Renal pelvis (tissue), 4 donors: ENCODE data around the gene GPR156. TPM values are rescaled to one million over a fixed set of nuclear protein-coding genes. Genes with fewer than 3 reads are reported as not detected.
"Not testable (repeated sequence)": the region's sequence is repeated elsewhere in the genome, so short reads cannot be mapped to it uniquely, and the experiment has no call there.

ENCODE experiments used
- DNase-seq: peaks from one replicate; pipeline ENCODE4 v3.0.0-alpha.2; 2013
- polyA plus RNA-seq, 3 donors: library from polyadenylated mRNA; unstranded; fragments of 120-200 nt; gene quantifications; one replicate each; pipeline ENCODE4 v1.2.1, GENCODE V29; 2013; ENCODE audit not compliant: insufficient read length in 3 of 3

The GPR156 gene
- polyA plus RNA-seq, 3 donors: 2.9 to 3.6 (median 3.3) TPM

DNA sequence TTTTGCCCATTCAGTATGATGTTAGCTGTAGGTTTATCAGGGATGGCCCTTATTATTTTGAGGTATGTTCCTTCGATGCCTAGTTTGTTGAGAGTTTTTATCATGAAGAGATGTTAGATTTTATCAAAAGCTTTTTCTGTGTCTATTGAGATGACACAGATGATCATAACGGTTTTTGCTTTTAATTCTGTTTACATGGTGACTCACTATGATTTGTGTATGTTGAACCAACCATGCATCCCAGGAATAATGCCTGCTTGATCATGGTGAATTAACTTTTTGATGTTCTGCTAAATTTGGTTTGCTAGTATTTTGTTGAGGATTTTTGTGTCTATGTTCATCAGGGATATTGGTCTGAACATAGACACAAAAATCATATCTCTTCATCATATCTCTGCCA is 8.3 kb downstream of the GPR156 start:
- DNase-seq: no peak

DNA sequence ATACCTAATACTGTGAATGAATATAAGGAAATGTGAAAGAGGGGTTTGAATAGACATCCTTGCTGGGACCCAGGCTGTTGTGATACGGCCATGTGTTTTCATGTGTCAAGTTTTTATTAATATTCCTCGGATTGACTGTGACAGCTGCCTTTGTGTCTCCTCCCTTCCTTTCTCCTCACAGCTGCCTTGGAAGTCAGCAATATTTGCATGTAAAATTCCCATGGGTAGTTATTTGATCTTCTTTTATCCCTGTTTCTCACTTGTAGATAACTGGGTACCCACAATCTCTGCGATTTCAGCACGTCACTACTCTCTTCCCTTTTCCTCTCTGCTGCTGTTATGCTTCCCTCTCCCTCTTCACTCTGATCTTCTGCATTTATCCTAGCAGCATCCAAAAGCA is 9.4 kb downstream of the GPR156 start:
- no peak for DNase-seq

DNA sequence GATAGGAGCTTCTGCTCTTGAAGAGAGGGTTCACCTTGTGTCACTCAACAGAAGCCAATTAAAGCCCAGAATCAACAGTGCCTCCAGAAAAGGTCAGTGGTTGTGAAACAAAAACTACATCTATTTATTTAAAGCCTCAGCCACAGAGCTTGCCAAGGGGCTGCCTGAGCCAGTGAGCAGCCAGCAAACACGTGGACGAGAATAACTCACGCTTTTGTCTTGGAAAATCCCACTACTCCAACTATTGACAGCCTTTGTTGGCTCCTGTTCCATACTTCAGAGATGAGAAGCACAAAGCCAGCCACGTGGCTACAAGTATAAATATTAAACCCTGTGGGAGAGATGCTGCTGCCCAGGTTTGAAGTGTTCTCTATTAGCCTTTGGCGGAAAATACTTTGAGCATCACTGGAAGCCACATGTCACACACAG is 10.3 kb downstream of the GPR156 start:
- DNase-seq: no peak

DNA sequence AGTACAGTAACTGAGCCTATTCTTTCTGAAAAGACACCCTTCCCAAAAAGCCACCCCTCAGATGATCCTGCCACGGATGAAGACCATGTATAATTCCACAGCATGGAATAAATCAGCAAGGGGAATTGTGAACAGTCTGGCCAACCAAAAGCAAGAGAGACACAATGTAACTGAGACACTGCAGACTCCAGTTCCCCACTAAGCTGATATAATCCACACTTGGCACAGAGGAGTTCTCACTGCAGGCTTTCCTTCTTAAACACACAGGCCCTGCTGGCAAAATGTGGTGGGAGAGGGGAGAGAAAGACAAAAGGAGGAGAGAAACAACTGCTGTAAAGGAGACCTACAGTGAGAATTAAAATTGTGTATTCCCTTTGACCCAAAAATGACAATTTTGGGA is 12.7 kb downstream of the GPR156 start:
- no peak for DNase-seq

DNA sequence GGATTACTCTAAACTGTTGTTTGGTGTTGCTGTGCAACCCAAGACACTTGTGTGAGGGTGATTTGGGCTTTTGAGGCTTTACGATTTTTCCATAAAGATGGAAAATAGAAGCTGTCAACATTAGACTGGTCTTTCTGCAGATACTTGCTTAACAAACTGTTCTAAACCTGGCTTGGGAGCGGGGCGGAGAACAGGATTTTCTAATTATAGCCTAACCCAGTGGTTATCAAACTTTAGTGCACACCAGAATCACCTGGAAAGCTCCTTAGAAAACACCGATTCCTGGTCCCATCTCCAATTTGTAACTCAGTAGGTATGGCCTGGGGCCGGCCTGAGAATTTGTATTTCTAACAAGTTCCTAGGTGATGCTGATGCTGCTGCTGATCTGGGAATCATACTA is 19.0 kb downstream of the GPR156 start:
- no peak for DNase-seq

DNA sequence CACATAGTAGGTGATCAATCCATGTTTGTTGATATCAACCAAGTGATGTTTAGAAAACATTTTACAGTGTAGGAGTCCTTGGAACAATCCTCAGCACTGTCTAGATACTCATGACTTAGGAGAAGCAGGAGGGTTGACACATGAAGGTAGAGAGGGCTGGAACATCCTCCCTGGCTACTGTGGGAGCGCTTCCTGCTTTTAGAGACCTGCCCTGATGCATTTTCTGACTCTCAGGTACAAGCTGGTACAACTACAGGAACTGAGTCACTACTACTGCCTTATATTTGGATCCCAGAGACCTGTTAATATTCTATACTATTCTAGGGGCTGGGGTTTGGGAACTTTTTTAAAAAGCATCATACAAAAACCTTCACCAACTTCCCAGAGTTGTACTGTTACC is 20.1 kb downstream of the GPR156 start:
- DNase-seq: no peak

DNA sequence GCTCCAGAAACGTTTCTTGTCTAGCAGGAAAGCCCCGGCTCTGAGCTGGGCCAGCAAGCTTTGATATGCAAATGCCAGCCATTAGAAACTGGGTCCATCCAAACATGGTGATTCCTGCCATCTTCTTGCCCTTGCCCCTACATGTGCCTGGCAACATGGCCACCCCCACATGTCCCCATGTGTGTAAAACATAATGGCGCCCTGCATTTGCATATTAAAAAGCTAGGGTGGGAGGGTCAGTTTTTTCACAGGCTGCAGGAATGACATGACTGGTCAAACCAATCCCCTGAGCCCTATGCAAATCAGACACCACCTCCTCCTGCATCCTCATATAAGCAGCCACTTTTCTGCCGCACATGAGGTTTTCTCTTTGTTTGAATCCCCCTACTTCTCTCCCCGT is 21.2 kb downstream of the GPR156 start:
- no peak for DNase-seq

DNA sequence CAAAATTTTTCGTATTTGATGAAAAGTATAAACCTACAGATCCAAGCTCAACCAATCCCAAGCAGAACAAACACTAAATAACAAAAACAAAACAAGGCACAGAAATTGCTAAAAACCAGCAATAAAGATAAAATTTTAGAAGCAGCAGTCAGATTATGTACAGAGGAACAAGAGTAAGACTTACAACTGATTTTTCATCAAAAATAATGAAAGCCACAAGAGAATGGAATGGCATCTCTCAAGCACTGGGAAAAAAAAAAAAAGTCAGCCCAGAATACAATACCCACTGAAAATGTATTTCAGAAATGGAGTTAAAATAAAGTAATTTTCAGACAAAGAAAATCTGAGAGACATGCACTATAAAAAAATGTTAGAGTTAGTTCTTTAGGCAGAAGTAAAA is 27.0 kb downstream of the GPR156 start:
- no peak for DNase-seq

DNA sequence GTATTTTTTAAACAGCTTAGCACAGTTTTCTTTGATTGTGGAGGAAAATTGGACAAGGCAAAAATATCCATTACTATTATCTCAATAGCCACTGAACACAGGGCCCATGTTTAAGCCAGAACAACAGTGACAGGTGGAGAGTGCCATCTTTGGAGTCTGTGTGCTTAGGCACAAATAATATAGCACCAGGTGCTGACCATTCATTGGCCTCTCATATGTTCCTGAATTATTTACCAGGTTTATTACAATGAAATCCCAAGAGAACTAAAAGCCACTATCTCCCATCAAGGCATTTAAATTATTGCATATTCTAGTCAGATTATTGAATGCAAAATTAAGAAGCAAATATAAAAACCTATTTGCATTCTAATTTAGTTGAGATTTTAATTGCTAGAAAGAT is 39.6 kb downstream of the GPR156 start:
- DNase-seq: no peak

DNA sequence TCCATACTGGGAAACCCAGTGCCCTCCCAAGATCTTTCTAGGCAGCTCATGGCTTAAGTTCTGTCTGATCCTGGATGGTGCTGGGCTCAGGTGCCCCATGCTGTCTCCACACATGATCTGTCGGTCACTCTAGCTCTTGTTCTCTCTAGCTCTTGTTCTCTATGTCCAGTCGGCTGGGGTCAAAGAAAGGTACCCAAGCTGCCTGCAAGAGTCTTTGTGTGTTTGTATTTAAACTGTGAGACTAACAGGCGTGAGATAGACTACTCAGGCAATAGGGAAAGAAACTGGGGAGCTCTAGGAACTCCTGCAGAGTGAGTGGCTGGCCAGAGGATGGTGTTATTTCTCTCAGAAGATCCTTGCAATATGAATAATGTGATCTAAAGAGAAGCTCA is 40.2 kb downstream of the GPR156 start:
- no peak for DNase-seq

DNA sequence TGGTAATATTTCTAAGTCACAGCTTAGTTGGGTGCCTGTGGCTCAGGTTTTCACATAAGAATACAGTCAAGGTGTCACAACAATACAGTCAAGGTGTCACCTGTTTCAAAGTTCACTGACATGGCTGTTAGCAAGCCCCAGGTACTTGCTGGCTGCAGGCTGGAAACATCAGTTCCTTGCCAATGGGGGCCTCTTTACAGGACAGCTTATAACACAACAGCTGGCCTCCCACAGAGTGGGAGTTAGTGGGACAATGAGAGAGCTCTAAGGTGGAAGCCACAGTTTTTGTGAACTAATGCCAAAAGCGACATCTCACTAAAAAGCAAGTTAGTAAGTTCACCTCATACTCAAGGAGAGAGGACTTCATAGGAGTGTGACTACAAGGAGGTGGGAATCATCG is 45.4 kb downstream of the GPR156 start:
- DNase-seq: no peak

DNA sequence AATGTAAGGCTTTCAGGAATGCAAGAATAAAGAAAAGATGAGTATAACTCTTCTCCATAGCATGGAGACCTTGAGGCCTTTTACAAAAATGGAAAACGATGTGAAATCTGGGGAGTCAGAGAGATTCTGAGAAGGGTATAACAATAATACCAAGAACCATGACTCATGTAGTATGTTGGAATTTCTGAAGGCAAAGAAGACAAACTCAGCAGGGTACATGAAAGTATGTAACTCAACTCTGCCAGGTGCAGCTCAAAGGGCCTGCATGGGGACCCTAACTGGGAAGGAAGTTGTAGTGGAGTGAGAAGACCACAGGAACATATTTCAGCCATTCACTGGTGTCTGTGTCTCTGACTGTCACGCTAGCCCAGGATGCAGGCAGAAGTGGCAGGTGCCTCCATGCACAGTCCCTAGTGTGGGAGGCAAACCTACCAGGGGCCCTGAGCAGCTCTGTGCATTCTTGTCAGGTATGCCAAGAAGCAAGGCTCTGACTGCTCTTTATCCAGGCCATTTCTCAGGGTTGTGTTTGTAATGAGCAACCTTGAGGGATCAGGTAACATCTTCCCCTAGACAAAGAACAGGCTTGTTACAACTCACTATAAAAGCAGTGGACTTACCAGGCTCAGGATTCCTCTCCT is 57.2 kb downstream of the GPR156 start:
- DNase-seq: no peak

DNA sequence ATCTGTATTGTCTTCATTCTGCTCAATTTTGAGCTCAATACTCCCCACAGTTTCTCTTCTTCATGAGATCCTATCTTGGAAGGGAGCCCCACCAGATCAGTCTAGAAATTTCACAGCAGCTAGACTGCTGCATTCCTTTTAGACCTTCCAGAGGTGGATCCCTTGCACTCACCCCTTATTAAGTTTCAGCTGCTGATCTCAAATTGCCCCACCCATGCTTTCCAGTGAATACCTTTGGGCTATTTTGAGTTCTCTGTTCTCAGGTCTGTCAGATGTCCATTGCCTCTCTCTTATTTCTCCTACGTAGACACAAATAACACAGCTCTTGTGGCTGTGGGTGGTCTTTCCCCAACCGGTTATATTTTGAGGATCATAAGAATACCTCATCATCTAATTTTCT is 60.8 kb downstream of the GPR156 start:
- DNase-seq: no peak

DNA sequence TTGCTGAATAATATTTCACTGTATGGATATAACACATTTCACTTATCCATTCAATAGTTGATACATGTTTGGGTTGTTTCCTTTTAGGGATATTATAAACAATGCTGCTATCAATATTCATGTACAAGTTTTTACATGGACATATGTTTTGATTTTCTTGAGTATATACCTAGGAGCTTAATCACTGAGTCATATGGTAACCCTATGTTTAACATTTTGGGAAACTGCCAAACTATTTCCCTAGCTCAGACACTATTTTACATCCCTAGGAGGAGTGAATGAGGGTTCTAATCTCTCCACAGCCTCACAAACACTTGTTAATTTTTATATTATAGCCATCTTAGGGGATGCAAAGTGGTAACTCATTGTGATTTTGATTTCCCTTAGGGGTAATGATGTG is 66.0 kb downstream of the GPR156 start:
- DNase-seq: no peak

DNA sequence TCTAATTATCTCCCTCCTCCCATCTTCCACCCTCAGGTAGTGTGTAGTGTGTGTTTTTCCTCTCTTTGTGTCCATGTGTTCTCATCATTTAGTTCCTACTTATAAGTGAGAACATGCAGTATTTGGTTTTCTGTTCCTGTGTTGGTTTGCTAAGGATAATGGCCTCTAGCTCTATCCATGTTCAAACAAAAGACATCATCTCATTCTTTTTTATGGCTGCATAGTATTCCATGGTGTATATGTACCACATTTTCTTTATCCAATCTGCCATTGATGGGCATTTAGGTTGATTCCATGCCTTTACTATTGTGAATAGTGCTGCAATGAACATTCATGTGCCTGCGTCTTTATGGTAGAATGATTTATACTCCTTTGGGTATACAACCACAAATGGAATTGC is 68.4 kb downstream of the GPR156 start:
- not testable (repeated sequence) for DNase-seq

DNA sequence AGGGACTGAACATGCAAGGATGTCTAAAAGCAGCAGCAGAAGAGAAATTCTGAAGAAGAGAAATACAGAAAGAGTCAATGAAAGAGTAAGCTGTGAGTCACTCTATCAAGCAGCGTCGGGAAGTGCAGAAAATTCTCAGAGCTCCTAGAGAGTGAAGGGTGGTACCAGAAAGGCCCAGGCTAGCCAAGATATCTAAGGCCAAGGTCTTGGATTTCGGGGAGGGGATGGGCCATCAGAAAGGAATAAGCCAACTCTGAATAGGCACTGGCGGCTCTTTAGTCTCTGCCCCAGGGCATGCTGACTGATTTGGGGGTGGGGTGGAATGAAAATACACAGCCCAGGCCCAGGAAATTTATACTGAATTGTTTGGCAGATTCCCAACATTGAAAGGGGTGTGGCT is 70.8 kb downstream of the GPR156 start:
- DNase-seq: no peak

DNA sequence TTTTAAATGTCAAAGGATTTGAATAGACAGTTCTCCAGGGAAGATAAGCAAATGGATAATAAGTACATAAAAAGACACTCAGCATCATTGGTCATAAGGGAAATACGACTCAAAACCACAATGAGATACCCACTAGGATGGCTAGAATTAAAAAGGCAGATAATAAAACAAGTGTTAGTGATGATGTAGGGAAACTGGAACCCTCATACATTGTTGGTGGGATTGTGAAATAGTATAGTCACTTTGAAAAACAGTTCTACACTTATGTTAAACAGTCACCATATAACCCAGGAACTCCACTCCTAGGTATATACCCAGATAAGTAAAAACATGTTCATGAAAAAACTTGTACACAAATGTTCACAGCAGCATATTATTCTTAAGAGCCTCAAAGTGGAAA is 72.5 kb downstream of the GPR156 start:
- no peak for DNase-seq

DNA sequence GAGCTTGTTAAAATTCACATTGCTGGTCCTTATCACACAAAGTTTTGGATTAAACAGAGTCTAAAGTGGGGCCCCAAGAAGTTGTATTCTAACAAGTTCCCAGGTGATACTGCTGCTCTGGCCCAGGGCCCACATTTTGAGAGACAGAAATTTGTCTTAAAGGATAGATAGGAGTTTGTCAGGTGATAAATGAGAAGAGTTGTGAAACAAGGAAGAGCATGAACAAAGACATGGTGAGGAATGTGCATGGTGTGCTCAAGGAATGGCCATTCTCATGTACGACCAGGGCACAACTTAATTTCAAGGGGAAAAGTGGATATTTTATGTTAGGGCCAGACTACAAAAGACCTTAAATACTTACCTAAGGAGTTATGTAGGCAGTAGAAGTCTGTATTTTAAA is 75.6 kb downstream of the GPR156 start:
- DNase-seq: no peak

DNA sequence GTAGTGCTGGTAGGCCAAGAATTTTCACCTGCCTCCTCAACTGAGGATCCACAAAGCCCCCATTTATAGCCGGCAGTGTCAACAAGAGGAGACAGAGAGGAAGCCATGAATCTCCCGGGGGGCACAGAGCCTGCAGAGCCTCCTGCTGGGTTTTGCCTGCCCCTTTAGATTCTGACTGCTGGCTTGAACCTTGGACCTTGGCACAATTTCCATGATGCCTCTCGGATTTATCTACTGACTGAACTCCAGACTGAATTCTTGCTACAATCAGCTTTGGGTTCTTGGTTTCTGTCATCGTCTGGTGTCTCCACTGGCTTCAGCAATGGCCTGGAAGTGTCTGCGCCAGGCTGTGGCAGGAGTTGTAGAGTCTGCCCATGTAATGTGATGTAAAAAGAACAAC is 80.7 kb downstream of the GPR156 start:
- DNase-seq: no peak

DNA sequence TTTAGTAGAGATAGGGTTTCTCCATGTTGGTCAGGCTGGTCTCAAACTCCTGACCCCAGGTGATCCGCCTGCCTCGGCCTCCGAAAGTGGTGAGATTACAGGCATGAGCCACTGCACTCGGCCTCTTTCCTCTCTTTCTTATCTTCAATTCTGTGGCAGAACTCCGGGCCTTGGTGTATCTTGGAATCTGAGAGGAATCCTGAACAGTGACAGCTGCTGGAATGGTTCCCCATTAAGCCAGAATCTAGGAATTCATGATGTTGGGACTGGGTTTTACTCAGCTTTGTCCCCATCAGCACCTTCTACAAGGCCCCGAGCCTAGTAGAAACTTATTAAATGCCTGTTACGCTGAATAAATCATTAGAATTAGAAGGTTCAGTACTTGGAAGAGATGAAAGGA is 81.4 kb downstream of the GPR156 start:
- DNase-seq: no peak

DNA sequence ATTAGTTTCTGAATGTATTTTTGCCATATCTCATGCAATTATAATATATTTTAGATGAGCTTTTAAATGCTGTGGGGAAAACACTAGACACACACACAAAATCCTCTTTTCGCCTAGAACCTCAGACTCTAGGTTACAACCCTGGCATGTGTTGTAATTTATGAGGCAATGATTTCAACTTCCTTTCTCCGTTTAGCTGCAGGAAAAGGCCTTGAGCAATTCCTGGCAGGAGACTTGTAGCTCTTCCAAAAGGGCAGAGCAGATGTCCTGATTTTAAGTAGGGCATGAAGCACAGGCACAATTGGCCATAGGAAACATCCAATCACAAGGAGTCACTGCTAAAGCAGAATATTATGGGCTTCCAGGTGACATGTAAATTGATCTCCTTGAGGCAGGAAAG is 82.0 kb downstream of the GPR156 start:
- DNase-seq: peak; percentile 54

DNA sequence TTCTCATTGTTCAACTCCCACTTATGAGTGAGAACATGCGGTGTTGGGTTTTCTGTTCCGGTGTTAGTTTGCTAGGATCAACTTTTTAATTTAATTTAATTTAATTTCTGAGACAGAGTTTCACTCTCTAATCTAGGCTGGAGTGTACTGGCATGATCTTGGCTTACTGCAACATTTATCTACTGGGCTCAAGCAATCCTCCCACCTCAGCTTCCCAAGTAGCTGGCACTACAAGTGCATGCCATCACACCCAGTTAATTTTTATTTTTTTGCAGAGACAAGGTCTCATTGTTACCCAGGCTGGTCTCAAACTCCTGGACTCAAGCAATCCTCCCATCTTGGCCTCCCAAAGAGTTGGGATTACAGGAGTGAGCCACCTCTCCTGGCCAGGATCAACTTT is 82.7 kb downstream of the GPR156 start:
- DNase-seq: no peak

DNA sequence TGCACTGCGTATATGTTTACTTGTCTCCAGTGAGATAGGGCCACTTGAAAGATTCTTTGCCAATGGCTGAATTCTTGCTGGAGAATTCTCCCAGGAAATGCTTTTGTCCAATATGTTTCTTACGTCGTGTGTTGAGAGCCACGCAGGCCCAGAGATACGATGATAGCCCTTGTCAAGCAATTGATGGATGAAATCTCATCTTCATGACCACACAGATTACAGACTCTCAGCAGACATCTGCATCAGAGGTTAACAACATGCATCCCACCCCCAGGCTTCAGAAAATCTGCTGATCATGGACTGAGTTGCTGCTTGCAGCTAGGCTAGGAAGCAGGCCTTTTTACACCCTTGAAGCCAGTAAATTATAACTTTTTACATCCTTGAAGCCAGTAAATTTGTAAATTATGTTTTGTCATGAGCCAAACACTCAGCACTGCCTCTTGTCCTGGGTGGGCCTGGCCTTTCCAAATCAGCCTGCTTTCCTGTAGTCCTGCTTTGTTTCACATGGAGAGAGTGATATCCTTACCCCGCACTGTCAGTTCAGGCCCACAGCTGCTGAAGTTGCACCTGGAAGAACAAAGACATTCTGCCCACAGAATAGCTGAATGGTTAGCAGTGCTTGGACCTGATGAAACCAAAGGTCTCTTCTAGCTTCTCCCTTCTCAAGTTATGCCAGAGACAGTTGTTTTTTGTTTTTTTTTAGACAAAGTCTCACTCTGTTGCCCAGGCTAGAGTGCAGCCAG is 84.4 kb downstream of the GPR156 start:
- DNase-seq: no peak

DNA sequence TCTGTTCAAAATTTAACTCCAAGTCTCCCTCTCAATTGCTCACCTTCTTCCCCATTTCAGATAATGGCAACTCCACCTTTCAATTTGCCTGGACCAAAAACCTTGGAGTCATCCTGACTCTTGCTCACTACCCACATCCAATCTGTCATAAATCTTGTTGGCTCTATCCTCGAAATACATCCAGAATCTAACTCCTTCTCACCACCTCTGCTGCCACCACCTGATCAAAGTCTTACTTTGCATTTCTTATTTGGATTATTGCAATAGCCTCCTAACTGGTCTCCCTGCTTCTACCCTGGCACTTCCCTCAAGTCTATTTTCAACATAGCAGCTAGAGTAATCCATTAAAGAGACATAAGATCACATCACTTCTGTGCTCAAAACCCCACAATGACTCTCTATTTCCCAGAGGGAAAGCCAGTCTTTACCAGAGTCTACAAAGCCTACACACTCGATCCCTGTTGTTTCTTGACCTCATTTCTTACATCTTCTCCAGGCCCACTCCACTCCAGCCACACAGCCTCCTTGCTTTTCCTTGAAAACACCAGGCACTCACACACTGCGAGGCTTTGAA is 86.6 kb downstream of the GPR156 start:
- no peak for DNase-seq
